ENCODE measurements around the gene SLC25A48.

Gene SLC25A48

GRCh38 chr5:135859641-135860040 lies 25.2 kb downstream of the SLC25A48 start:
- no peak for DNase-seq

- no peak for DNase-seq
These were observed 27.2 kb downstream of the SLC25A48 start for GRCh38 chr5:135861641-135862040.

GRCh38 chr5:135862086-135862485 lies 27.6 kb downstream of the SLC25A48 start:
- no peak for DNase-seq

- DNase-seq = no peak
These were observed 28.3 kb downstream of the SLC25A48 start for GRCh38 chr5:135862744-135863143.

- no peak for DNase-seq
These were observed 30.3 kb downstream of the SLC25A48 start for GRCh38 chr5:135864503-135865435.

- DNase-seq = no peak
These were observed 31.6 kb downstream of the SLC25A48 start for GRCh38 chr5:135866016-135866415.

- DNase-seq = no peak
These were observed 33.1 kb downstream of the SLC25A48 start for GRCh38 chr5:135867599-135867998.

GRCh38 chr5:135868681-135869080 lies 34.2 kb downstream of the SLC25A48 start:
- no peak for DNase-seq

GRCh38 chr5:135869276-135869675 lies 34.8 kb downstream of the SLC25A48 start:
- no peak for DNase-seq

GRCh38 chr5:135869935-135870334 lies 35.5 kb downstream of the SLC25A48 start:
- no peak for DNase-seq

GRCh38 chr5:135871268-135871915 lies 36.9 kb downstream of the SLC25A48 start:
- no peak for DNase-seq

GRCh38 chr5:135873831-135874230 lies 39.4 kb downstream of the SLC25A48 start:
- DNase-seq = no peak

- no peak for DNase-seq
These were observed 40.0 kb downstream of the SLC25A48 start for GRCh38 chr5:135874461-135874860.

GRCh38 chr5:135875567-135875966 lies 41.1 kb downstream of the SLC25A48 start:
- DNase-seq = no peak

- DNase-seq = no peak
These were observed 41.7 kb downstream of the SLC25A48 start for GRCh38 chr5:135876146-135876545.

- no peak for DNase-seq
These were observed 43.2 kb downstream of the SLC25A48 start for GRCh38 chr5:135877570-135878155.

- DNase-seq = no peak
These were observed 43.7 kb downstream of the SLC25A48 start for GRCh38 chr5:135878156-135878620.

- DNase-seq = no peak
These were observed 45.1 kb downstream of the SLC25A48 start for GRCh38 chr5:135879591-135879990.

GRCh38 chr5:135880278-135880677 lies 45.8 kb downstream of the SLC25A48 start:
- DNase-seq = no peak

- DNase-seq = no peak
These were observed 46.3 kb downstream of the SLC25A48 start for GRCh38 chr5:135880801-135881200.

- DNase-seq = no peak
These were observed 46.8 kb downstream of the SLC25A48 start for GRCh38 chr5:135881244-135881643.

GRCh38 chr5:135881819-135882218 lies 47.4 kb downstream of the SLC25A48 start:
- DNase-seq = no peak

- no peak for DNase-seq
These were observed 48.6 kb downstream of the SLC25A48 start for GRCh38 chr5:135883026-135883425.

GRCh38 chr5:135883441-135883840 lies 49.0 kb downstream of the SLC25A48 start:
- DNase-seq = no peak

Measured in effector CD4-positive, alpha-beta T cell (primary cell).